GM12891 (cell line): ENCODE measurements around the gene TAS2R41.

Experiments used
- PAX5 ChIP-seq: IDR thresholded peaks from 2 replicates; pipeline ENCODE4 v1.6.1; 2011; ENCODE audit warnings: low read length, moderate library complexity, mild to moderate bottlenecking; ENCODE audit not compliant: insufficient read depth, severe bottlenecking
- POLR2A ChIP-seq: IDR thresholded peaks from 2 replicates; pipeline ENCODE4 v1.6.1; 2011; ENCODE audit warnings: low read depth, low read length, control low read depth
- POLR2AphosphoS5 ChIP-seq: IDR thresholded peaks from 2 replicates; pipeline ENCODE4 v1.6.1; 2011; ENCODE audit warnings: low read depth, low read length, control low read depth
- SPI1 ChIP-seq: IDR thresholded peaks from 2 replicates; pipeline ENCODE4 v1.6.1; 2011; ENCODE audit warnings: low read depth, low read length, control low read depth
- TAF1 ChIP-seq: IDR thresholded peaks from 2 replicates; pipeline ENCODE4 v1.6.1; 2011; ENCODE audit warnings: low read depth, low read length, control low read depth

DNA sequence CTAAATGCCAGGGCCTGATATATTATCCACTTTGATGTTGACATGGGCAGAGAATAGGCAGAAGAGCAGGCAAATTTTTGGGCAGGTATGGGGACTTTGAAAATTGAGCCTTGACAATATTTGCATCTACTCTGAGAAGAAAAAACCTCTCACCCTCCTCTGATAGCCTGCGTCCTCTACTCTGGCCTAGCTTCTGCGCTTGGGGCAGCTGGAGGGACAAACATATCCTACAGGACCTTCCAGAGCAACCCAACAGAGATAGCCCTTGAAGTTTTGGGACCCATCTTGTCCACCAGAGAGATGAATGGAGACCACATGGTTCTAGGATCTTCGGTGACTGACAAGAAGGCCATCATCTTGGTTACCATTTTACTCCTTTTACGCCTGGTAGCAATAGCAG, 34.5 kb upstream of the TAS2R41 start, which contains the start of gene TAS2R60:
- TF ChIP-seq POLR2A (no peak), SPI1 (no peak), POLR2AphosphoS5 (no peak), TAF1 (no peak), PAX5 (no peak)
